Body of pancreas (tissue), 4 donors: ENCODE results near the gene PLAC1.

Experiments
- CTCF ChIP-seq, 7 experiments: fragments of 450-650 bp in 4 of 7; fragments of 200-600 bp in 3 of 7; sonication (generic) in 3 of 7; IDR thresholded peaks; one replicate each; pipeline ENCODE4 v1.5.1; 2016 to 2019; ENCODE audit warnings: antibody characterized with exemption in 7 of 7
- POLR2A ChIP-seq, 3 donors: fragments of 450-650 bp; IDR thresholded peaks; one replicate each; pipeline ENCODE4 v1.6.1; 2016; ENCODE audit warnings: antibody characterized with exemption in 3 of 3, mild to moderate bottlenecking in 2 of 3

- TF ChIP-seq CTCF (IDR thresholded peaks at IDR 0.05), result no peak
- TF ChIP-seq POLR2A (IDR thresholded peaks at IDR 0.05), result no peak
Observed at GRCh38 chrX:134572816-134573682, 85.2 kb downstream of the PLAC1 start.
